HepG2 (cell line): ENCODE results near the gene CRYAB. TPM values are rescaled to one million over a fixed set of nuclear protein-coding genes. Genes with fewer than 3 reads are reported as not detected.

Experiments used
- ATAC-seq: fragments of 200-7000 bp; cut with Tn5 transposase; 3 replicates; pipeline ENCODE4 v1.9.1; 2020; ENCODE audit warnings: mild to moderate bottlenecking, moderate library complexity
- BruUV-seq: library from RNA; stranded (reverse); fragments of 400-500 nt; replicated peaks from 2 replicates; lab custom pipeline; 2021; lab: Mats Ljungman, UMichigan
- CTCF ChIA-PET: fragments of 300-600 bp; formaldehyde crosslinking; extraction: SDS; loops from one replicate; lab custom pipeline; 2021; ENCODE audit warnings: low total read pairs, inconsistent platforms, low intra/inter-chr PET ratio; lab: Yijun Ruan, JAX
- POLR2A ChIA-PET: fragments of 350-600 bp; sonication (Branson Sonifier 250); formaldehyde crosslinking; loops from one replicate; lab custom pipeline; 2020; ENCODE audit warnings: antibody characterized with exemption, inconsistent platforms; lab: Yijun Ruan, JAX
- DNase-seq: peaks from one replicate; pipeline ENCODE4 v3.0.0-alpha.2; 2015; ENCODE audit warnings: low spot score
- FAIRE-seq: peaks from 3 replicates; lab custom pipeline; 2011; peaks lifted over from hg19 to GRCh38; lab: Jason Lieb, UNC
- H2AFZ ChIP-seq: one replicate; pipeline ENCODE4 v1.6.1; 2011; ENCODE audit warnings: low read length, inconsistent platforms
- H3K27ac ChIP-seq: fragments of 300-600 bp; 3 replicates; pipeline ENCODE4 v1.8.0; 2011; ENCODE audit warnings: mixed run types, mild to moderate bottlenecking, mixed read lengths, low read length, inconsistent platforms; ENCODE audit not compliant: insufficient read depth; ENCODE audit errors: extremely low read length
- H3K27me3 ChIP-seq, 2 experiments: fragments of 200-600 bp in 1 of 2; 2 replicates in 1 of 2; 3 replicates in 1 of 2; pipeline versions ENCODE4 v1.6.0 to v1.8.0; 2011; ENCODE audit warnings: low read length in 2 of 2, mild to moderate bottlenecking in 2 of 2, moderate library complexity in 2 of 2, inconsistent platforms in 1 of 2; ENCODE audit not compliant: insufficient read depth in 2 of 2, control insufficient read depth in 1 of 2
- H3K36me3 ChIP-seq, 2 experiments: fragments of 200-600 bp in 1 of 2; replicated peaks in 1 of 2; 2 replicates in 1 of 2; 3 replicates in 1 of 2; pipeline versions ENCODE4 v1.5.1 to v1.8.0; 2011; ENCODE audit warnings: low read length in 2 of 2, inconsistent platforms in 1 of 2; ENCODE audit not compliant: insufficient read depth in 2 of 2, control insufficient read depth in 1 of 2
- H3K4me1 ChIP-seq: 2 replicates; pipeline ENCODE4 v1.5.1; 2012; ENCODE audit warnings: low read length, inconsistent platforms; ENCODE audit not compliant: insufficient read depth
- H3K4me2 ChIP-seq: 2 replicates; pipeline ENCODE4 v1.6.0; 2011; ENCODE audit warnings: low read depth, low read length, inconsistent platforms
- H3K4me3 ChIP-seq, 3 experiments: fragments of 200-600 bp in 1 of 3; sonication (generic), shearing (Covaris generic) in 1 of 3; replicated peaks in 1 of 3; 2 replicates each; pipeline ENCODE4 v1.5.1; 2011 to 2016; ENCODE audit warnings: low read length in 3 of 3, inconsistent platforms in 2 of 3, low read depth in 2 of 3, mild to moderate bottlenecking in 2 of 3, control low read depth in 1 of 3, mixed read lengths in 1 of 3; ENCODE audit not compliant: insufficient read depth in 1 of 3
- H3K79me2 ChIP-seq: one replicate; pipeline ENCODE4 v1.6.1; 2011; ENCODE audit warnings: low read length, inconsistent platforms; ENCODE audit not compliant: insufficient read depth
- H3K9ac ChIP-seq: 2 replicates; pipeline ENCODE4 v1.6.0; 2011; ENCODE audit warnings: mild to moderate bottlenecking, low read depth, low read length, inconsistent platforms; ENCODE audit not compliant: insufficient read depth
- H3K9me3 ChIP-seq: 2 replicates; pipeline ENCODE4 v1.5.1; 2012; ENCODE audit warnings: mild to moderate bottlenecking, low read length
- H4K20me1 ChIP-seq: 2 replicates; pipeline ENCODE4 v1.6.0; 2011; ENCODE audit warnings: inconsistent platforms, mild to moderate bottlenecking, low read length, moderate library complexity; ENCODE audit not compliant: insufficient read depth
- HINFP ChIP-seq: sonication (generic); formaldehyde crosslinking; IDR thresholded peaks from 2 replicates; pipeline ENCODE4 v1.4.0; 2020; ENCODE audit warnings: low read depth, mild to moderate bottlenecking, missing genetic modification reagents
- SMYD3 ChIP-seq: sonication (generic); formaldehyde crosslinking; IDR thresholded peaks from 2 replicates; pipeline ENCODE4 v1.8.1; 2023; ENCODE audit warnings: mild to moderate bottlenecking, missing genetic modification reagents
- TFE3 ChIP-seq: IDR thresholded peaks from 2 replicates; pipeline ENCODE4 v1.6.1; 2016
- ZNF577 ChIP-seq: sonication (generic); formaldehyde crosslinking; IDR thresholded peaks from 2 replicates; pipeline ENCODE4 v1.4.0; 2020; ENCODE audit warnings: mild to moderate bottlenecking, low read depth, missing genetic modification reagents, borderline replicate concordance
- WGBS: methylation state at CpG from one replicate; pipeline ENCODE4 v1.1.6; 2017; ENCODE audit warnings: low lambda C conversion rate; 5-methylcytosine and 5-hydroxymethylcytosine counted together
- in situ Hi-C: cut with HindIII; loops from 2 replicates; pipeline ENCODE4 v1.10.0; 2017; ENCODE audit warnings: low pct_unique_long_range_greater_than_20kb; ENCODE audit not compliant: extremely low pct_ligation_motif_present
- intact Hi-C: fragments of 100-400 bp; cut with micrococcal nuclease; formaldehyde crosslinking; loops from one replicate; pipeline ENCODE4 v1.10.0; 2022; ENCODE audit not compliant: unreplicated experiment
- polyA plus RNA-seq, 8 experiments: library from polyadenylated mRNA; depleted of rRNA in 3 of 8; stranded (reverse) in 7 of 8; unstranded in 1 of 8; fragments of >200 nt; fragmentation: Illumina TruSeq in 4 of 8; extraction: Trizol in 4 of 8; gene quantifications; 2 replicates each; pipeline versions ENCODE4 v1.2.1 to v1.2.3, GENCODE V29; 2011 to 2016; ENCODE audit warnings: low read depth in 4 of 8, missing spikeins in 1 of 8, mixed read lengths in 1 of 8; ENCODE audit not compliant: insufficient read depth in 1 of 8
- total RNA-seq, 5 experiments: library from RNA; depleted of rRNA; stranded (reverse); fragments of >200 nt; fragmentation: Illumina TruSeq; extraction: Trizol; gene quantifications; 2 replicates each; pipeline ENCODE4 v1.2.3, GENCODE V29; 2016; ENCODE audit warnings: low read depth in 1 of 5

CRYAB gene
- total and polyA plus RNA-seq, 2 of the 13 experiments (the other 11 are each of a cell fraction or from before 2014, with no cell fraction given) = 0.55 to 1.1 TPM

GRCh38 chr11:111934306-111934705 is 22.7 kb upstream of the CRYAB start:
- CTCF ChIA-PET = no interaction called here
- no peak for FAIRE-seq

More at GRCh38 chr11:111934306-111934705, 22.7 kb upstream of the CRYAB start:
- peak overlapping the region; percentile 98 for H3K4me2 ChIP-seq
- H3K27ac ChIP-seq = peak overlapping the region; percentile 90
- H3K9me3 ChIP-seq = no peaks in the 10 kb centered on the region
- no peak for ATAC-seq
- H2AFZ ChIP-seq = no peak overlapping the region
- H3K9ac ChIP-seq = no peak overlapping the region
- H4K20me1 ChIP-seq = no peaks in the 10 kb centered on the region
- H3K79me2 ChIP-seq = peaks cover 9% of the 10 kb centered on the region
- no peak for TF ChIP-seq SMYD3 (CRISPR knock-in tag)
- no peak for TF ChIP-seq ZNF577 (CRISPR knock-in tag)
- no peak for TF ChIP-seq HINFP (CRISPR knock-in tag)
- 0 out of 2 replicates have a peak, but pooled peaks have one; percentile 2 for TF ChIP-seq TFE3 (CRISPR knock-in tag)
- no TSS peak for BruUV-seq
- no peaks in the 10 kb centered on the region for H3K27me3 ChIP-seq
- POLR2A ChIA-PET = interaction anchor here (0.7 to 4.4 kb wide), 5 partner anchors 10 to 63 kb away, joined by 3 to 30 read pairs (median 5); partner anchors contain the start of gene C11orf52
- WGBS = 68% methylated on average over 1 of the region's 1 CpG
- DNase-seq = no peak
- in situ Hi-C loops (no loop called here), intact Hi-C loops (loop anchor here (5.0 to 10.0 kb wide), 2 partner anchors 90 to 138 kb away; partner anchors contain the start of genes DLAT, NKAPD1 and PIH1D2)
- peaks cover 60% of the 10 kb centered on the region for H3K4me1 ChIP-seq
- no peaks in the 10 kb centered on the region for H3K36me3 ChIP-seq
- no peak overlapping the region for H3K4me3 ChIP-seq
